Measurements from ENCODE around the gene NFKB2.
A peak's percentile ranks its signal among the peaks of the same experiment; 100 is the strongest.

NFKB2 gene

DNA sequence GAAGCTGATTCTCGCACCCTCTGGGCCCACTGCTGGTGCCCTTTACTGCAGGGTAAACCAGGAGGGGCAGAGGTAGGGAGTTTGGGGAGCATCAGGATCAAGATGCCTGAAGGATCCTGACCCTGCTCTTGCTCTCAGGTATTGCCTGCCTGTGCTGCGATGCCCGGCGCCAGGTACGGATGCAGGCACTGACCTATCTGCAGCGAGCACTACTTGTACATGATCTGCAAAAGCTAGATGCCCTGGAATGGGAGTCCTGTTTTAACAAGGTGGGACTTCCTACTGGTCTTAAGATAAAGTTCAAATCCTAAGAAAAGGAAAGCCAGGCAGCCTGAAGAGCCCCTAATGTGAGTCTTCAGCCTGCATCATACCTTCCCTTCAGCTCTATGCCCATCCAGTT lies 16.1 kb upstream of the NFKB2 start:
- TF ChIP-seq, protein P1, sequence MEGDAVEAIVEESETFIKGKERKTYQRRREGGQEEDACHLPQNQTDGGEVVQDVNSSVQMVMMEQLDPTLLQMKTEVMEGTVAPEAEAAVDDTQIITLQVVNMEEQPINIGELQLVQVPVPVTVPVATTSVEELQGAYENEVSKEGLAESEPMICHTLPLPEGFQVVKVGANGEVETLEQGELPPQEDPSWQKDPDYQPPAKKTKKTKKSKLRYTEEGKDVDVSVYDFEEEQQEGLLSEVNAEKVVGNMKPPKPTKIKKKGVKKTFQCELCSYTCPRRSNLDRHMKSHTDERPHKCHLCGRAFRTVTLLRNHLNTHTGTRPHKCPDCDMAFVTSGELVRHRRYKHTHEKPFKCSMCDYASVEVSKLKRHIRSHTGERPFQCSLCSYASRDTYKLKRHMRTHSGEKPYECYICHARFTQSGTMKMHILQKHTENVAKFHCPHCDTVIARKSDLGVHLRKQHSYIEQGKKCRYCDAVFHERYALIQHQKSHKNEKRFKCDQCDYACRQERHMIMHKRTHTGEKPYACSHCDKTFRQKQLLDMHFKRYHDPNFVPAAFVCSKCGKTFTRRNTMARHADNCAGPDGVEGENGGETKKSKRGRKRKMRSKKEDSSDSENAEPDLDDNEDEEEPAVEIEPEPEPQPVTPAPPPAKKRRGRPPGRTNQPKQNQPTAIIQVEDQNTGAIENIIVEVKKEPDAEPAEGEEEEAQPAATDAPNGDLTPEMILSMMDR (IDR thresholded peaks at IDR 0.05; ENCODE audit: insufficient read depth, low read length, poor library complexity, severe bottlenecking) = no peak
- DNase-seq (ENCODE audit: extremely low read depth, insufficient read length) = no peak
- Histone ChIP-seq H3K4me3 (replicated peaks; ENCODE audit: low read depth, low read length) (no peak overlapping the region), H3K27me3 (replicated peaks; ENCODE audit: control insufficient read depth, insufficient read depth, low read length) (no peaks in the 10 kb centered on the region), H3K36me3 (ENCODE audit: control insufficient read depth, insufficient read depth, low read length) (peaks cover 39% of the 10 kb centered on the region)

DNA sequence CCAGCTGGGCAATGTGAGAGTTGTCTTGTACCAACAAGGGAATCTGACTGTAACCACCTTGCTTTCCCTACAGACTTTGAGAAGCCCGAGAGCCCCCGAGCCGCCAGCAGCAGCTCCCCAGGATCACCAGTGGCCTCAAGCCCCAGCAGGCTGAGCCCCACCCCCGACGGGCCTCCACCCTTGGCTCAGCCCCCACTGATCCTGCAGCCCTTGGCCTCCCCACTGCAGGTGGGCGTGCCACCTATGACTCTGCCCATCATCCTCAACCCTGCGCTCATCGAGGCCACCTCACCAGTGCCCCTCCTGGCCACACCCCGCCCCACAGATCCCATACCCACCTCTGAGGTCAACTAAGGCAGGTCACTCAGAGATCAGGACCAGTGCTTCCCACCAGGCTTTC lies 13.5 kb upstream of the NFKB2 start:
- DNase-seq (ENCODE audit: extremely low read depth, insufficient read length) = no peak
- H3K27me3 ChIP-seq (replicated peaks; ENCODE audit: control insufficient read depth, insufficient read depth, low read length) = no peaks in the 10 kb centered on the region
- H3K36me3 ChIP-seq (ENCODE audit: control insufficient read depth, insufficient read depth, low read length) = peaks cover 28% of the 10 kb centered on the region
- TF ChIP-seq, protein P1 (IDR thresholded peaks at IDR 0.05; ENCODE audit: insufficient read depth, low read length, poor library complexity, severe bottlenecking) = no peak
- H3K4me3 ChIP-seq (replicated peaks; ENCODE audit: low read depth, low read length) = no peak overlapping the region

DNA sequence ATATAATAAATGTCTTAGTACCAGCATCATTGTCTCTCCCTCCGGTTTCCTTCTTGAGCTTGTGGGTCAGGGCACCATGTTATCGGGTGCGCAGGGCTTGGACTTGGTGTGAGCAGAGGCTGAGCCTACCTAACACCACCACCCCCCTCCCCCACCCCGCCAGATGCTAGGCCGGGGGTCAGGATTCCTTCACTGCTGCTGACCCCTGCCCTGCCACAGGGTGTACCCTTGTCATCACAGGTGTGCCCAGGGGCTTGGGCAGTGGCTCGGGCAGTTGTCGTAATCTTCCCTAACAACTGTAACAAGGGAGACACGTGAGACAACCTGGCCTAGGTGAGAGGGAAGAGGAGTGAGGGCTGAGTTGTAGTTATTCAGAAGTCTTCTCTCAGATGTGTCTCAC lies 12.6 kb upstream of the NFKB2 start:
- H3K27me3 ChIP-seq (replicated peaks; ENCODE audit: control insufficient read depth, insufficient read depth, low read length) = no peaks in the 10 kb centered on the region
- no peak overlapping the region for H3K4me3 ChIP-seq (replicated peaks; ENCODE audit: low read depth, low read length)
- no peak for DNase-seq (ENCODE audit: extremely low read depth, insufficient read length)
- TF ChIP-seq, protein P1 (IDR thresholded peaks at IDR 0.05; ENCODE audit: insufficient read depth, low read length, poor library complexity, severe bottlenecking) = no peak
- H3K36me3 ChIP-seq (ENCODE audit: control insufficient read depth, insufficient read depth, low read length) = peaks cover 27% of the 10 kb centered on the region

DNA sequence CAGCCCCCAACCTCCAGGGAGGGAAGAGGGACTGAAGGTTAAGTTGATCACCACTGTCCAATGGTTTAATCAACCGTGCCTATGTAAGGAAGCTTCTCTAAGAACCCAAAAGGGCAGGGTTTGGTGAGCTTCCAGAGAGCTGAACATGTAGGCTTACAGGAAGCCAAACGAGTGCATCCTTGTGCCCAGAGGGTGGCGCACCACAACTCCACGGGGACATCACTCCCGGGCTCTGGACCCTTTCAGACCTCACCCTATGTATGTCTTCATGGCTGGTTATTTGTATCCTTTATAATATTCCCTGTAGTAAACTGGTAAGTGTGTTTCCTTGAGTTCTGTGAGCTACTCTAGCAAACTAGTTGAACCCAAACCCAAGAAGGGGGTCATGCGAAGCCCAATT lies 11.5 kb upstream of the NFKB2 start:
- DNase-seq (ENCODE audit: extremely low read depth, insufficient read length) = no peak
- TF ChIP-seq, protein P1 (IDR thresholded peaks at IDR 0.05; ENCODE audit: insufficient read depth, low read length, poor library complexity, severe bottlenecking) = peak; percentile 31
- Histone ChIP-seq H3K4me3 (replicated peaks; ENCODE audit: low read depth, low read length) (no peak overlapping the region), H3K36me3 (ENCODE audit: control insufficient read depth, insufficient read depth, low read length) (peaks cover 26% of the 10 kb centered on the region), H3K27me3 (replicated peaks; ENCODE audit: control insufficient read depth, insufficient read depth, low read length) (no peaks in the 10 kb centered on the region)

DNA sequence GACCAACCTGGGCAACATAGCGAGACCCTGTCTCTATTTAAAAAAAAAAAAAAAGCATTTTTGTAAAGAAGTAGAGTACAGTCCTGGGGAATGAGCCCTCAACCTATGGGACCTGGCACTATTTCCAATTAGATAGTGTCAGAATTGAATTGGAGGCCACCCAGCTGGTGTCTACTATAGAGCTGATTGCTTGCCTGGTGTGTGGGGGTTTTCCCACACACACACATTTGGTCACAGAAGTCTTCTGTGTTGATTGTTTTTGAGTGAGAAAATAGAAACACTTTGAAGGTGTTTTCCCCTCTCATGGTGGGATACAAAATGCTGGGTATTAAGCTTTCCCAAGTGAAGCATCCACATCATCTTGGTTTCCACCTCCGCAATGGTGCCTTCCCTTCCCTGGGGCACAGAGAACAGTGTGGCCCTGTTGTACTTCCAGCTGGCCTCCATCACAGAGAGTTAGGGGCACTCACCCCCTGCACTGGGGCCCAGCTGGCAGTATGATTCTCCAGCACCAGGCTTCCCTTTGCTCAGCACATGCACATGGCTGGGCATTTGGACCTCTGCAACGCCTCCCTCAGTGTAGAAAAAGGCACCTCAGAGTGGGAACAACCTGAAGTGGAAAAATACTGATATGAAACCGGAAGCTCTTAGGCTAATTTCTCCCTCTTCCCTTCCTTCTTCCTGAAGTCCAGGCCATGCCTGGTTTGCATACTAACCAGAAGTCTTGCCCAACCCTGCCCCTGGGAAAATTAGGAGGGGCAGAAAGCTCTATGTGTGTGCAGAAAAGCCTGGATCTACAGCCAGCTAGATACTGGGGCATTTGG lies 10.7 kb upstream of the NFKB2 start:
- no peaks in the 10 kb centered on the region for H3K27me3 ChIP-seq (replicated peaks; ENCODE audit: control insufficient read depth, insufficient read depth, low read length)
- TF ChIP-seq, protein P1 (IDR thresholded peaks at IDR 0.05; ENCODE audit: insufficient read depth, low read length, poor library complexity, severe bottlenecking) = no peak
- DNase-seq (ENCODE audit: extremely low read depth, insufficient read length) = no peak
- H3K36me3 ChIP-seq (ENCODE audit: control insufficient read depth, insufficient read depth, low read length) = peaks cover 18% of the 10 kb centered on the region
- H3K4me3 ChIP-seq (replicated peaks; ENCODE audit: low read depth, low read length) = no peak overlapping the region
